Stimulated activated CD4-positive, alpha-beta T cell treated with anti-CD3 and anti-CD28 coated beads, Interleukin-2, amount 100 ng/mL, for 24 hours (primary cell): ENCODE data around the gene CALML4.
A peak's percentile ranks its signal among the peaks of the same experiment; 100 is the strongest.
"Not testable (repeated sequence)": the region's sequence is repeated elsewhere in the genome, so short reads cannot be mapped to it uniquely, and the experiment has no call there.

Experiments
- DNase-seq, 2 donors: peaks; one replicate each; pipeline ENCODE4 v3.0.0-alpha.2; 2020

Gene CALML4, protein sequence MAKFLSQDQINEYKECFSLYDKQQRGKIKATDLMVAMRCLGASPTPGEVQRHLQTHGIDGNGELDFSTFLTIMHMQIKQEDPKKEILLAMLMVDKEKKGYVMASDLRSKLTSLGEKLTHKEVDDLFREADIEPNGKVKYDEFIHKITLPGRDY

DNA sequence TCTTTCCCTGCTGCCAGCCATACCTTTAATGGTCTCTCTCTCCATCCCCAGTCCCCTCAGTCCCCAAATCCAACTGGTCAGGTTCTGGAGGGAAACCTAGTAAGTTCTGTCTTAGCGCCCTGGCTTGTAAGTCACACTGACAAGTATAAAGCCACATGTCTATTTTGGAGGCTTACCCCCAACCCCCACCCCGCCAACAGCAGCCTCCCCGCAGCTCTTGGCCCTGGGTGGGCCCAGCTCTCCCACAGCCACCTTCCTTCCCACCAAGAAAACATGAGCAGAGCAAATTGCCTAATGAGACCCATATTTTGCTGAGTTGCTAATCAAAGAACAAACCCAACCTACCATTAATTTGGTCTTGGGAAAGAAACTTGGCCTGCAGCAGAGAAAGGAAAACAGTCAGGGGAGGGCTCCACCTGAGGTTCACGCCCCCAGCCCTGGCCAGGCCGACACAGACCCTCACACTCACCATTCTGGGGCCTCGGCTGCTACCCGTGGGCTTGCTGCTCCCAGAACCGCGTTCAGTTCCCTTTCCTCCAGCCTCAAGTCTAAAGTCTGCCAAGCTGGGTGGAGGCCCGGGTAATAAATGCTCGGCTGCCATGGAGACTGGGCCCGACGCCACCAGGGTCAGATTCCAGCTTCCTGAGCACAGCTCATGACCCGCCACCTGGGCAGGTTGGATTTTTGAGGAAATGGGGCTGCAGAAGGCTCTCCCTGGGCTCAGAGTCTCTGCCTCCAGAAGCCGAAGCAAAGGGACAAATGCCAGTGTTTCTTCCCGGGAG is at the start of gene CALML4:
Gene CALML4, minus strand, starts transcription at position 557 of the 782 bp plus-strand sequence. Its CDS starts 85 bp downstream, at position 472.
- DNase-seq = no peak

DNA sequence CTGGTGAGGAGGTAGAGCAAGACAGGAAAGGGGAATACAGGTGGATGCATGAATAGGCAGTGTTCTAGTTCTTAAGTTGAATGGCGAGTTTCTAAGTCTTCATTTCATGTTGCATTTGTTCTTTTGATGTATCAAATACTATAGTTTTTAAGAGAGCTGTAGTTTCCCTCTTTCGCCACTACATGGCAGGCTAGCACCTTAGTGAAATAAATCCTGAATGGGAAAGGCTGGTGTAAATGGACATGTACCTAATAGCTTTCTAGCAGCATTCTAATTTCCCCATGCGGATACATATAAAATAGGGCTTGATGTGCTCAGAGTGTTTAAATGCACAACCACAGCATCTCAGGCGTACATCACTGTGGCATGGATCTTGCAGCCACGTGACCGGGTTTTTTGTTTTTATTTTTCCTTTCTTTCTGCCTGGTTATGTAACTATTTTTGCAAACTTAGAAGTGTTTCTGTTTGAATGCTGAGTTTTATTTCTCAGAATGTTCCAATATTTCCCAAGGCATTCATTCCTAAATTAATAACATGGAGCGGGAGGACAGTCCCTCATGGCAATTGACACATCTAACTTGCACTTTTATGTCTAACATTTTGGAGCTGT is 47.9 kb upstream of the CALML4 start:
- peak in 1 of 2 donors; percentile 36 for DNase-seq

DNA sequence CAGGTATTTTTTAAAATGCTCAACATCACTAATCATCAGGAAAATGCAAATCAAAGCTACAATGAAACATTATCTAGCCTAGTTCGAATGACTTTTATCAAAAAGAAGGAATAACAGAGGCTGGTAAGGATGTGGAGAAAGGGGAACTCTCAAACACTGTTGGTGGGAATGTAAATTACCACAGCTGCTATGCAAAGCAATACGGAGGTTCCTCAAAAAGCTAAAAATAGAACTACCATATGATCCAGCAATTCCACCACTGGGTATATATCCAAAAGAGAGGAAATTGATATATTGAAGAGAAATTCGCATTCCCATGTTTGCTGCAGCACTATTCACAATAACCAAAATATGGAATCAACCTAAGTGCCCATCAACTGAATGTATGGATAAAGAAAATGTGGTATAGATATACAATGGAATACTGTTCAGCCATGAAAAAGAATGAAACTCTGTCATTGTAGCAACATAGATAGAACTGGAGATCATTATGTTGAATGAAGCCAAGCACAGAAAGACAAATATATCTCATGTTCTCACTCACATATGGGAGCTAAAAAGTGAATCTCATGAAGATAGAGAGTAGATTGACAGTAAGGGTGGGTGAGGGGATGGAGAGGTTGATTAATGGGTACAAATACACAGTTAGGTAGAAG is 44.1 kb upstream of the CALML4 start:
- DNase-seq = no peak

DNA sequence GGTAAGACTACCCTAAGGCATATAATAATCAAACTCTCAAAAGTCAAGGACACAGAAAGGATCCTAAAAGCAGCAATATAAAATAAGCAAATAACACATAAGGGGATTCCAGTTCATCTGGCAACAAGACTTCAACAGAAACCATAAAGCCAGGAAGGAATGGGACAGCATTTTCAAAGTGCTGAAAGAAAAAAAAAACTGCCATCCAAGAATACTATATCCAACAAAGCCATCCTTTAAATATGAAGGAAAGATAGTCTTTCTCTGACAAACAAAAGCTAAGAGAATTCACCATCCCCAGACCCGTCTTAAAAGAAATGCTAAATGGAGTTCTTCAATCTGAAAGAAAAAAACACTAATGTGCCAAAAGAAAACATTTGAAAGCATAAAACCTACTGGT is 39.1 kb upstream of the CALML4 start:
- no peak for DNase-seq

DNA sequence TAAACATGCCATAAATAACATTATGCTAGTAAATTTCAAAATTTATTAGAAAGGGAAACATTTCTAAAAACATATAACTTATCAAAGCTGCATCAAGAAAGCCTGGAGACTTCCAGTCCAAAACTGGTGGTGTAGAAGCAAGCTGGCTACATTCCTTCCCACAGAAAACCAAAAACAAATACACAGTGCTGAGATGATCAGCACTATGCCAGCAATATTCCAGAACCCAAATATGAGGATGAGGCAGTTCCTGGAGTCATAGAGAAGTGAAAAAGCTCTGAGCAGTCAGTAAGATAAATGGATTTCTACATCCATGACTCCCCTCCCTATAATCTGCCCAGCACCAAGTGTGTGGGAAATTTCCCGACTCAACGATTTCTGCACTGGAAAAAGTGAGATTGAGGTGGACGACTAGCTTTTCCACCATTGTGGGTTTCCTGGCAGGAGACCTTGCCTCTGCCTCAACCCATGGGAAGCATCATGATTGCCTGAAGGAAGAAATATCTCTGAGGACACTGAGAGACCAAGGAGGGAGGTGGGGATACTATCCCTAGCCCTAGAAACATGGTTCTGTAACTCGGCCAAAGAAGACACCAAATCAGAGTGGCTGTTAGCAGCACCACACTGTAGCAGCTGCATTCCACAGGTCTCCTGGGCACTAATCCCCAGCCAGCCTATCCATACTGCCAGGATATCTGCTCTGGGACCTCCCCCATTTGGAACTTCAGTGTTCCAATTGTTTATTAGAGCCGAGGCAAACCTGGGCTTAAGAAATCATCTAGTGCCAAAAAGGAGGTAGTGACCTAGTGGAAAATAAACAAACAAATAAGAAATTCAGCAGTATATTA is 36.2 kb upstream of the CALML4 start:
- no peak for DNase-seq

DNA sequence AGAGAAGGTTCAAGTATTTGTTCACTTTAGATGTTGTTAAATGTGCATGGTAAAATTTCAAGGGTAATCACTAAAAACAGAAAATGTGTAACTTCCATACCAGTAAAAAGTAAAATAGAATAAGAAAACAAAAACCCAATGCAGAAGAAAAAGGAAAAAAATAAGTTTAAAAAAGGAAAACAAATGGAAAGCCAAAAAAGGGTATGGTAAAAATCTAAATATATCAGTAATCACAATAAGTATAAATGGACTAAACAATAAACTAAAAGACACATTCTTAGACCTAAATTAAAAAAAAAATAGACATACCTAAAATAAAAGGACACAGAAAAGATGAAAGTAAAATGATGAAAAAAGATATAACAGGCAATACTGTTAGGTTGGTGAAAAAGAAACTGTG is 33.9 kb upstream of the CALML4 start:
- DNase-seq = no peak

DNA sequence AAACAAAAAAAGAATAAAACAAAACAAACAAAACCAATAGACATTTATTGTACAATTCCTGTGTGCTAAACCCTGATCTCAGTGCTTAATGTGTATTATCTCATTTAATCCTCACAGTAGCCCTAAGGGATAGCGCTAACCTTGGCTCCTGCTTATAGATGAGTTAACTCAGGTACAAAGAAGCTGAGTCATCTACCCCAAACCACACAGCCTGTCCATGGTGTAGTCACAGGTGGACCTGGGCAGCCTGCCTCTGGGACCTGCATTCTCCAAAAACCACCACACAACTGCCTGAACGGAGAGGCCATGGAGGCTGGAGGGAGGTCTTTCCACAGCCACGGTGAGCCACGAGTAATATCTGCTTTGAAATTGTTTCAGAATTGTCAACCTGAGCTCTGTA is 29.9 kb upstream of the CALML4 start:
- DNase-seq = no peak

DNA sequence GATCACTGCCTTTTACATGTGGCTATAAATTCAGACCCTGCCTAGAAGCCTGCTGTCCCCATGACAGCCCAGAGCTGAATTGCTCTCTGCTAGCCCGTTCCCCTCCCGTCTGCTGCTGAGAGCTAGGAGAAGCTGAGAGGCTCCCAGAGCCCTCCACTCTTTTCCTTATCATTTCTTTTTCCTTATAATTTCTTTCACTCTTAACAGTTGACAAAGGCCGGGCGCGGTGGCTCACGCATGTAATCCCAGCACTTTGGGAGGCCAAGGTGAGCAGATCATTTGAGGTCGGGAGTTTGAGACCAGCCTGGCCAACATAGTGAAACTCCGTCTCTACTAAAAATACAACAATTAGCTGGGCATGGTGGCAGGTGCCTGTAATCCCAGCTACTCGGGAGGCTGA is 29.4 kb upstream of the CALML4 start:
- DNase-seq = not testable (repeated sequence)

DNA sequence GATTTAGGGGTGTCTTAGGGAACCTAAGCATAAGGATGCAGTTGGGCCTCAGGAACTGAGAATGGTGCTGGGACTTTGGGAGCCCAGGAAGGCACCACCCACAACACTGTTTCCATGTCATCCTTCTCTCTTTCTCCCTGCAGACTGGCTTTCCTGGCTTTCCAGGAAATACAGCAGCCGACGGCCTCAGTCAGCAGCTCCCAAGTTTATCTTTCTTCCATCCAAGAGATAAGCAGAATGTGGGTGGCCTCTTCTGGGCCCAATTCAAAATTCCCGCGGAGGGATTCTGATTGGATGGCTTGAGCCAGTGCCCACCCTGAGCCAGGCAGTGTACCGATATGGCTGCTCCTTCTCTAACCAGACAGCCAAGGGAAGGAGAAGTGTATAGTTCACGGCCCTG is 28.9 kb upstream of the CALML4 start:
- DNase-seq = no peak

DNA sequence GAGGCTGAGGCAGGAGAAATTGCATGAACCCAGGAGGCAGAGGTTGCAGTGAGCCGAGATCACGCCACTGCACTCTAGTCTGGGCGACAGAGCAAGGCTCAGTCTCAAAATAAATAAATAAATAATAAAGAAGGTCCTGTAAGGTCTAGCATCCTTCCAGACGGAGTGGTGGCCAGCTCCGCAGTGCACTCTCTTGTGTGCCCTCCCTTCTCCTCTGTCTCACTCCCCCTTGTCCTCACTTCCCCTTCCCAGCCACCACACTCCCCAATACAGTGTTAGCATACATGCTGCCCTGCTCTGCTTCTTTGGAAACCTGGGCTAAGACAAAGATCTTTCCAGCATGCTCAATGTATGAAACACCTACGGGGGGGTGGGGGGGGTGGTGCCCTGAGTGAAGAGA is 27.8 kb upstream of the CALML4 start:
- DNase-seq = no peak

DNA sequence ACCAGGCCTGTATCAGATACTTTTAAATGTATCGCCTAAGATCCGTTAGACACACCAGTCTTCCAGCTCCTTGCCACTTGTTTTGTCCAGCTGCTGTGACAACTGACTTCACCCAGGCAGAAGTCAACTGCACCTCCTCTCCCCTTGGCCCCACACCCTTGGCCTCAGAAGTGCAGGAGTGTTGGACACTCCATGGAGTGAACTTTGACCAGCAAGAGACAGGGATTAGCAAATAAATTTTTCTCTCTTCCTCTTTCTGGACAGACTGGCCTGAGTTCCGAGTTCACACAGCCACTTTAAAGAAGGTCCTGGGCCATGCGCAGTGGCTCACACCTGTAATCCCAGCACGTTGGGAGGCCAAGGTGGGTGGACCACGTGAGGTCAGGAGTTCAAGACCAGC is 27.3 kb upstream of the CALML4 start:
- no peak for DNase-seq

DNA sequence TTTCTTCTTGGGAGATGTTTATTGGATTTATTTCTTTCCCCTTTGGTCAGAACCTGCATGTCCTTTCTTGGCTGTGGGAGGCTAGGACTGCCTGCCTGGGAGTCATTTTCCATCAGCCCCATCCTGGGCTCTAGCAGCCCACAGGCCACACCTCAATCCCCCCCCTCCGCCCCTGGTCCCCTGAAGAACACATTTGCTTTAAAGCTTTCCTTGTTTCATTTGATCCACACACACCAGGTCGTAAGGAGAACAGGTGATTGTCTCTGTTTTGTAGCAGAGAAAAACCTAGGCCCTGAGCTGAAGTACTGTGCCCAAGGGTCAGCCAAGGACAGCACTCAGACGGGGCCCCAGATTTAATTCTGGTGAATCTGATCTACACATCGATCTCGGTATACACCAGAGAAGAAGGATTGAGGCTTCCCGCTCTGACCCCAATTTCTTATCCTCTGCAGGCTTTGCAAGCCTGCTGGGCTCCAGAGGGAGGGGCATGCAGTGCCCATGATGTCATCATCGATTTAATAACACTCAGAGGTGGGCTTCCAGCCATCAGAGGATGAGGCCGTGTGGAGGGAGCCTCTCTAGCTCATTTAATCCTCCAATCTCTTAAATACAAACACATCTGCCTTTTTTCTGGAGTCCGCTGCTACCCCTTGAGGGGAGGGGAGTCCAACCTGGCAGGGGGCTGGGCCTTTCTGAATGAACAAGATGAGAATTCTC is 26.1 kb upstream of the CALML4 start:
- DNase-seq = no peak

DNA sequence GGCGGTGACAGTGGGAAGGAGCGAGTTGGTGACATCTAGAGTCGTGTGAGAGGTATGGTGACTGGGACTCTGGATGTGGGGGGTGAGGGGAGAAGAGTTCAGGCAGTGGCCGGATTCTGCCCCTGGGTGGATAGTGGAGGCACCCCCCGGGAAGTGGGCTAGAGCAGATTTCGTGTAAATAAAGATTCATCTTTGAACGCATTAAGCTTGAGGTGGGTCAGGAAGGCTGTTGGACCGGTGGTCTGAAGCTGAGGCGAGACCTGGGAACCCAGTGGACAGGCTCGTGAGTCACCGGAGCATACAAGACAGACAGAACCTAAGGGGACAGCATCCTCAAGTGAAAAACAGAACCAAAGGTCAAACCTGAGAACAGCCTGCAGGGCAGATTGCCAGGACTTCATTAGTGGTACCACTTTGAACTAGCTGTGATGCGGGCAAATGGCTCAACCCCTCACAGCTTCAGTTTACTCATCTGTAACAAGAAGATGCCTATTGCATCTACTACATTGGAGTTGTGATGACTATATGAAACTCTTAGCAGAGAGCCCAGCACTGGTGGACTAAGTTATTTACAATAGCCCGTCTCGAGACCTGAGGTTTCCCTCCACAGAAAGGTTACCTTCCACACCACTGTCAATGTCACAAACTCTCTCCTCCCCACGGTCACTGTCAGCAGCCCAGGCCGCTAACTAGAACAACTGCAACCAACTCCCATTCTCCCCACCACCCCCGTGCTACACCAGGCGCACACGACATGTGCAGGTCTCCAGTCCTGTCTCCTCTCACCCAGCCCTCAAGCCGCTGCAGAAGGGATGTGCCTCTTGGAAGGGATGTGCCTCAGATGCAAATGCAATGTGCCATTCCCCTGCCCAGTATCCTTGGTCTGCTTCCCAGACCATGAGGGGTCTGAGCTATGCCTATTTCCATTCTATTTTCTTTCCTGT is 25.3 kb upstream of the CALML4 start:
- peak in 1 of 2 donors; percentile 33 for DNase-seq

DNA sequence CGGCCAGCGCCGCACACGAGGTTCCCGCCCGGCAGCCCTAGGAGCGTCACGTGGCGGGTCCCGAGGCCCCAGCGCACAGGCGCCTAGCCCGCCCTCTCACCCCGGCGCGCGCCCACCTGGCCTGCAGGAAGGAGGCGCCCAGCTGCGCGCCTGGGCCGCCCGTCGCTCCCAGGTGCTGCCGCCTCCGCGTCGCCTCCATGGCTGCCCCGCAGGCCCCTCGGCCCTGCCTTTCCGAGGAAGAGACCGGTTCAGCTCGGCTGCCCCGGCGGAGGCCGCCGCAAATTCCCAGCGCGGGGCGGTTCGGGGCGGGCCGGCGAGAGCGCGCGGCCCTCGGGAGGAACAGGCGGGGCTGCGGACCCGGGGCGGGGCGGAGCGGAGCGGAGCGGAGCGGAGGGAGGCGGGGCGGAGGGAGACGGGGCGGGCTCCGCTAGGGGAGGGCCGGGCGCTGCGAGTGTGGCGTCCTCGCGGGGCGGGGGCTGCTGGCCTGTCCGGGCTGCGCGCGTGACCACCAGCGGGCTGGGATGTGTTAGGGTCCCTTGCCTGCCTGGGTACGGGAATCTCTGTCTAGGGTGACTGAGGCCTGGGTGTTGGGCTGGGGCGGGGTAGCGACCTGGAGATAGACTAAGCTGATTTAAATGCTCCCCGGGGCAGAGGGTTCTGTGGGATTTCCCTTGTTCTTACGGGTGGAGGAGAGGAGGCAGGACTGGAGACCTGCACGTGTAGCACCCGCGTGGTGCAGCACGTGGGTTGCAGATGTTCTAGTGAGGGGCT is 24.4 kb upstream of the CALML4 start, which contains the start of gene CLN6:
Gene CLN6, minus strand, starts transcription at position 343 of the 771 bp plus-strand sequence. Its CDS starts 144 bp downstream, at position 199.
- peak; percentile 82 to 86 for DNase-seq

DNA sequence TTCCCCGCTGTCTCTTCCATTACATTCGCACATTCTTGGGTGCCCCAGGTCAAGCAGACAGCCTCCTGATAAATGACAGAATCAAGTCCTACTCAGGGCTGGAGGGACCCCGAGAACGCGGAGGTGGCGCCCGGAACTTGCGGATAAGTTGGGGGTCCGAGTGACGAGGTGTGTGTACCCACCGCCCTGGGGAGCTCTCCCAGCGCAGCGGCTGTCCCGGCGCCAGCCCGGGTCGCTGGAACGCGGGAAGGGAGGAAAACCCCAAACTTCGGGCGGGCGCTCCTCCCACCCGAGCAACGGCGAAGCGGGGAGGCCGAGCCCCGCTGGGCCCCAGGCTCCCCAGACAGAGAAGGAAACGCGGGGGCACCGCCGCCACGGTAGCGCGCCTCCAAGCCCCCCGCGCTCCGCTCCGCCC is 23.8 kb upstream of the CALML4 start:
- DNase-seq = no peak

DNA sequence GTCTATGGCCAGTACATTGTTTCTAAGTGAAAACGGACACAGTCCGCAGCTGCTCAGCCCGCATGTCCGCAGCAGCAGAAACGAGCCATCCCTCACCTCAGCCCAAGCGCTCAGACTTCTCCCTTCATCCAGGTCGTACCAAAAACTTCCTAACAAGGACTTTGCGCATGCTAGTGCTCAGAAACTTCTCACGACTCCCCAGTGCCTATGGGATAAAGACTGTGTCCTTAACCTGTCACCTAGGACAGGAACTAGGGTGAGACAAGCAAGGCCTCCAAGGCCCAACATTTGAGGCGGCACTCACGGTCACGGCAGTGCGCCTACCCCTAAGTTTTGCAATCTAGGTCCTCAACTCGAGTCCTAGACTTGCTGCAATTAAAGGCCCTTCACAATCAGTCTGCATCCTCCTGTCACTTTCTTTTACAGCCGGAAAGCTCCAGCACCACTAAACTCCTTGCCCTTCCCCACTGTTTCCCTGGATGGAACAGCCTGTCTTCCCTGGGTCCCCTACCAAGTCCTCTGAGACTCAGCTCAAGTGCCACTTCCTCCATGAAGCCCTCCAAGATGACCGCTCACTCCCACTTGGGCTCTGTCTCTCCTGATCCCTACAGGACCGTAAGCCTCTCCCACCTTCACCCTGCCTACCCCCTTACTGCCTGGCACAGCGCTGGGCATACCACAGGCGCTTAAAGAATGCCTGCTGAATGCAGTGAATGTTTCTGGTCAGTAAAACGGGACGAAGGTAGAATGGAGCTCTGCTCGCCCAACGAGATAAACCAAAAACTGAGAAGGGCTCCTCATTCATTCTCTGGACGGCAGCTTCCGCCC is 23.2 kb upstream of the CALML4 start:
- no peak for DNase-seq

DNA sequence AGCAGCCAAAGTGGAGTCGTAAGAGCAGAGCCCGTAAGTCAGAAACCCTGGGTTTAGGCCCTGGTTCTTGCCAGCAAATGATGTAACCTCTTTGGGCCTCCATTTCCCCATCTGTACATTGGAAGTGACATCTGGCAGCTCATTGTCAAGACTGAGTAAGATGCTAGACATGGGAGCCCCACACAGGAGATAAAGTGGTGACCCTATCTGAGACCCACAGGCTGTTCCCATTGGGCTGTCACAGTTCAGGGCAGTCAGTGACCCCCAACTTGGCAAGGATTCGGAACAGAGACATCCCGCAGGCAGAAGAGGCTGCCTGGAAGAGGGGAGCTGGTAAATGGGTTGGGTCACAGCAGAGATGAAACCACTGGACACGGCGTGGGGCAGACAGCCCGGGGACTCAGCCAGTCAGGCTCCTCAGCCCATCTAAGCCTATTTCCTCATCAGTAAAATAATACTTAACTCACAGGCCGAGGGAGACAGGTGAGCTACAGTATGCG is 22.6 kb upstream of the CALML4 start:
- no peak for DNase-seq

DNA sequence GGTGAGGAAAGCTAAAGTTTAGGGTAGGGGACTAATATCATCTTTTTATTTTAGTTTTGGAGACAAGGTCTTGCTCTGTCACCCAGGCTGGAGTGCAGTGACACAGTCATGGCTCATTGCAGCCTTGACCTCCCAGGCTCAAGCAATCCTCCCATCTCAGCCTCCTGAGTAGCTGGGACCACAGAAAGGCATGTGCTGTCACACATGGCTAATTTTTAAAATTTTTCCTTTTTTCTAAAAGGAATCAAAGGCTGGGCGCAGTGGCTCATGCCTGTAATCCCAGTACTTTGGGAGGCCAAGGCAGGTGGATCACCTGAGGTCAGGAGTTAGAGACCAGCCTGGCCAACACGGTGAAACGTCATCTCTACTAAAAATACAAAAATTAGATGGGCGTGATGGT is 20.3 kb upstream of the CALML4 start:
- DNase-seq = not testable (repeated sequence)
